ENCODE results near the gene VPS36. TPM values are rescaled to one million over a fixed set of nuclear protein-coding genes. Genes with fewer than 3 reads are reported as not detected.

The VPS36 gene
- total and polyA plus RNA-seq, 2 of the 13 experiments (the other 11 are each of a cell fraction or from before 2014, with no cell fraction given): 17.2 to 22.4 TPM

GRCh38 chr13:52452470-52452869 lies 2.0 kb upstream of the VPS36 start (continued):
- TF ChIP-seq ZNF30 (CRISPR knock-in tag; IDR thresholded peaks at IDR 0.05) (no peak), FOXJ3 (CRISPR knock-in tag; IDR thresholded peaks at IDR 0.05; ENCODE audit: borderline replicate concordance) (no peak), ZNF691 (CRISPR knock-in tag; IDR thresholded peaks at IDR 0.05; ENCODE audit: borderline replicate concordance, low read depth) (no peak), IKZF4 (CRISPR knock-in tag; IDR thresholded peaks at IDR 0.05; ENCODE audit: borderline replicate concordance, low read depth, not compliant biosample characterization) (no peak), SP2 (CRISPR knock-in tag; IDR thresholded peaks at IDR 0.05) (no peak), DPF2 (CRISPR knock-in tag; IDR thresholded peaks at IDR 0.05; ENCODE audit: borderline replicate concordance, low read depth) (no peak), ZNF572 (CRISPR knock-in tag; IDR thresholded peaks at IDR 0.05) (no peak), MEIS2 (CRISPR knock-in tag; IDR thresholded peaks at IDR 0.05) (no peak)

GRCh38 chr13:52451135-52451804 lies 836 bp upstream of the VPS36 start:
- FAIRE-seq: no peak
- ChIA-PET CTCF (ENCODE audit: low intra/inter-chr PET ratio, low total read pairs) (interaction anchor here (0.7 to 1.6 kb wide), 2 partner anchors 88 to 108 kb away, joined by 3 to 11 read pairs; no protein-coding TSS in a partner anchor), POLR2A (interaction anchor here (0.6 to 2.3 kb wide), 3 partner anchors 15 to 202 kb away, joined by 3 to 10 read pairs (median 9); partner anchors contain the start of gene SUGT1)
- no TSS peak for BruUV-seq (replicated peaks)
- in situ Hi-C loops (cut with HindIII; ENCODE audit: extremely low pct_ligation_motif_present, low pct_unique_long_range_greater_than_20kb): loop anchor here (10.0 to 25.0 kb wide), 2 partner anchors 106 to 439 kb away; partner anchors contain the start of genes ALG11, ATP7B and UTP14C
- H3K4me1 ChIP-seq (ENCODE audit: insufficient read depth, low read length): peaks cover 39% of the 10 kb centered on the region
- H3K36me3 ChIP-seq (replicated peaks in 1 of 2; ENCODE audit: control insufficient read depth in 1 of 2, insufficient read depth in 2 of 2, low read length in 2 of 2): peaks cover 0 to 2% of the 10 kb centered on the region in 2 experiments; a peak in 2 of 5 replicates
- H3K9ac ChIP-seq (ENCODE audit: insufficient read depth, low read depth, low read length): no peak overlapping the region
- no peak for DNase-seq (ENCODE audit: low spot score)
- peak overlapping the region; percentile 79 for H3K4me2 ChIP-seq (ENCODE audit: low read depth, low read length)
- WGBS (ENCODE audit: low lambda C conversion rate): 95% methylated on average over 24 of the region's 24 CpGs
- H3K4me3 ChIP-seq (replicated peaks in 1 of 3; ENCODE audit: insufficient read depth in 1 of 3, low read depth in 2 of 3, low read length in 3 of 3): no peak overlapping the region
- H3K9me3 ChIP-seq (ENCODE audit: low read length): no peaks in the 10 kb centered on the region
- intact Hi-C loops (cut with micrococcal nuclease; ENCODE audit: unreplicated experiment): loop anchor here (10.0 kb wide), 1 partner anchor 204 kb away; the partner anchor contains the start of gene SUGT1
- H3K27ac ChIP-seq (ENCODE audit: extremely low read length, insufficient read depth, low read length): no peak overlapping the region
- H4K20me1 ChIP-seq (ENCODE audit: insufficient read depth, low read length): peaks cover 9% of the 10 kb centered on the region; the same call in 1 of the 2 replicates
- no peak for TF ChIP-seq ZNF496 (CRISPR knock-in tag; IDR thresholded peaks at IDR 0.05; ENCODE audit: insufficient replicate concordance)
- TF ChIP-seq ZSCAN22 (CRISPR knock-in tag; IDR thresholded peaks at IDR 0.05): no peak
- TF ChIP-seq EHMT2 (IDR thresholded peaks at IDR 0.05; ENCODE audit: borderline replicate concordance, low read depth, low read length): no peak
- no peak for TF ChIP-seq ZBTB46 (CRISPR knock-in tag; IDR thresholded peaks at IDR 0.05; ENCODE audit: borderline replicate concordance)
- TF ChIP-seq ZNF34 (CRISPR knock-in tag; IDR thresholded peaks at IDR 0.05; ENCODE audit: borderline replicate concordance): no peak
- no peak for TF ChIP-seq ZNF615 (CRISPR knock-in tag; IDR thresholded peaks at IDR 0.05; ENCODE audit: borderline replicate concordance)
- no peak for TF ChIP-seq HNF4A (CRISPR knock-in tag; IDR thresholded peaks at IDR 0.05)
- TF ChIP-seq HNF4G (IDR thresholded peaks at IDR 0.05; ENCODE audit: borderline replicate concordance, low read depth, low read length): no peak
- TF ChIP-seq HNF4G (CRISPR knock-in tag; IDR thresholded peaks at IDR 0.05; ENCODE audit: borderline replicate concordance, low read depth): no peak
- no peak for TF ChIP-seq HOXA3 (CRISPR knock-in tag; IDR thresholded peaks at IDR 0.05)
- peaks cover 35% of the 10 kb centered on the region for H3K79me2 ChIP-seq (ENCODE audit: insufficient read depth, low read length)
- no peak overlapping the region for H2AFZ ChIP-seq (ENCODE audit: low read length)
- no peak for ATAC-seq
- H3K27me3 ChIP-seq (ENCODE audit: control insufficient read depth in 1 of 2, insufficient read depth in 2 of 2, low read length in 2 of 2): no peaks in the 10 kb centered on the region; a peak in 1 of 5 replicates

All from HepG2 (cell line).